Endothelial cell of umbilical vein (primary cell): ENCODE measurements around the gene MON1A. TPM values are rescaled to one million over a fixed set of nuclear protein-coding genes. Genes with fewer than 3 reads are reported as not detected.

Experiments used
- BruUV-seq: library from RNA; stranded (reverse); fragments of 400-500 nt; replicated peaks from 2 replicates; lab custom pipeline; 2021; lab: Mats Ljungman, UMichigan
- CTCF ChIA-PET: fragments of 300-600, 350-600 bp; sonication (Branson Sonifier 250); formaldehyde crosslinking; loops from one replicate; lab custom pipeline; 2021; ENCODE audit warnings: antibody characterized with exemption, inconsistent platforms; lab: Charles Lee
- POLR2A ChIA-PET: fragments of 300-600, 350-600 bp; sonication (Branson Sonifier 250); formaldehyde crosslinking; loops from one replicate; lab custom pipeline; 2021; ENCODE audit warnings: antibody characterized with exemption, inconsistent platforms; lab: Charles Lee
- DNase-seq: peaks from one replicate; pipeline ENCODE4 v3.0.0-alpha.2; 2011; ENCODE audit warnings: low read depth, low spot score
- FAIRE-seq: peaks from 2 replicates; lab custom pipeline; 2011; peaks lifted over from hg19 to GRCh38; lab: Jason Lieb, UNC
- H2AFZ ChIP-seq: 2 replicates; pipeline ENCODE4 v1.6.0; 2012; ENCODE audit warnings: low read depth, low read length, control low read depth, inconsistent platforms
- H3K27ac ChIP-seq: 2 replicates; pipeline ENCODE4 v1.5.1; 2011; ENCODE audit warnings: low read depth, mild to moderate bottlenecking, control low read depth, low read length, moderate library complexity; ENCODE audit not compliant: insufficient read depth
- H3K27me3 ChIP-seq, 2 experiments: 2 replicates each; pipeline versions ENCODE4 v1.6.0 to v1.6.1; 2011; ENCODE audit warnings: low read length in 2 of 2, mixed read lengths in 1 of 2; ENCODE audit not compliant: control insufficient read depth in 2 of 2, insufficient read depth in 2 of 2
- H3K36me3 ChIP-seq, 2 experiments: 2 replicates in 1 of 2; 3 replicates in 1 of 2; pipeline ENCODE4 v1.5.1; 2011; ENCODE audit warnings: low read length in 2 of 2, mild to moderate bottlenecking in 1 of 2, moderate library complexity in 1 of 2; ENCODE audit not compliant: control insufficient read depth in 2 of 2, insufficient read depth in 2 of 2; ENCODE audit errors: extremely low read depth in 1 of 2
- H3K4me1 ChIP-seq: 3 replicates; pipeline ENCODE4 v1.5.1; 2011; ENCODE audit warnings: mild to moderate bottlenecking, low read length; ENCODE audit not compliant: control insufficient read depth, insufficient read depth; ENCODE audit errors: extremely low read depth
- H3K4me2 ChIP-seq: 2 replicates; pipeline ENCODE4 v1.6.1; 2011; ENCODE audit warnings: low read length, control low read depth, mixed read lengths; ENCODE audit not compliant: insufficient read depth
- H3K4me3 ChIP-seq, 3 experiments: fragments of 200-600 bp in 1 of 3; sonication (generic), shearing (Covaris generic) in 1 of 3; replicated peaks in 1 of 3; 2 replicates each; pipeline ENCODE4 v1.5.1; 2011 to 2016; ENCODE audit warnings: control low read depth in 3 of 3, low read length in 3 of 3, mild to moderate bottlenecking in 2 of 3, inconsistent platforms in 1 of 3, low read depth in 1 of 3, moderate library complexity in 1 of 3; ENCODE audit not compliant: insufficient read depth in 1 of 3
- H3K79me2 ChIP-seq: 2 replicates; pipeline ENCODE4 v1.6.0; 2012; ENCODE audit warnings: low read length, inconsistent platforms; ENCODE audit not compliant: control insufficient read depth, insufficient read depth
- H3K9ac ChIP-seq: replicated peaks from 2 replicates; pipeline ENCODE3; 2011; ENCODE audit warnings: low read length, control low read depth; ENCODE audit not compliant: insufficient read depth; ENCODE audit errors: extremely low read depth
- H3K9me1 ChIP-seq: replicated peaks from 3 replicates; pipeline ENCODE4 v1.6.0; 2011; ENCODE audit warnings: mild to moderate bottlenecking, low read length; ENCODE audit not compliant: control insufficient read depth, insufficient read depth; ENCODE audit errors: extremely low read depth
- H3K9me3 ChIP-seq: replicated peaks from 2 replicates; pipeline ENCODE4 v1.5.1; 2012; ENCODE audit warnings: low read length, inconsistent platforms; ENCODE audit not compliant: control insufficient read depth, insufficient read depth
- H4K20me1 ChIP-seq: replicated peaks from 2 replicates; pipeline ENCODE3; 2011; ENCODE audit warnings: mild to moderate bottlenecking, low read length; ENCODE audit not compliant: control insufficient read depth, insufficient read depth; ENCODE audit errors: extremely low read depth
- CTCF ChIP-seq, 2 donors: IDR thresholded peaks; 1 replicate in 1 of 2; 2 replicates in 1 of 2; pipeline ENCODE4 v1.5.1; 2011; ENCODE audit warnings: low read length in 2 of 2, mild to moderate bottlenecking in 2 of 2, moderate library complexity in 2 of 2, control low read depth in 1 of 2, inconsistent platforms in 1 of 2, low read depth in 1 of 2; ENCODE audit not compliant: insufficient read depth in 1 of 2; ENCODE audit errors: extremely low read depth in 1 of 2
- EZH2 ChIP-seq: IDR thresholded peaks from 2 replicates; pipeline ENCODE4 v1.6.1; 2012; ENCODE audit warnings: borderline replicate concordance, low read depth, mild to moderate bottlenecking, moderate library complexity, low read length, inconsistent platforms; ENCODE audit not compliant: severe bottlenecking
- FOS ChIP-seq: IDR thresholded peaks from 2 replicates; pipeline ENCODE4 v1.6.1; 2011; ENCODE audit warnings: mild to moderate bottlenecking, low read length, moderate library complexity, borderline replicate concordance; ENCODE audit not compliant: insufficient read depth
- JUN ChIP-seq: IDR thresholded peaks from 2 replicates; pipeline ENCODE4 v1.6.1; 2011; ENCODE audit warnings: borderline replicate concordance, low read depth; ENCODE audit not compliant: insufficient read length, insufficient read depth
- MAX ChIP-seq: IDR thresholded peaks from 2 replicates; pipeline ENCODE4 v1.6.1; 2011; ENCODE audit not compliant: insufficient read depth, insufficient read length
- MYC ChIP-seq: IDR thresholded peaks from one replicate; pipeline ENCODE4 v1.6.1; 2011; ENCODE audit warnings: mild to moderate bottlenecking, low read depth, low read length
- POLR2A ChIP-seq: IDR thresholded peaks from 2 replicates; pipeline ENCODE4 v1.6.1; 2012; ENCODE audit warnings: low read depth, mild to moderate bottlenecking, control low read depth, low read length
- POLR2AphosphoS5 ChIP-seq: IDR thresholded peaks from 2 replicates; pipeline ENCODE4 v1.6.1; 2012; ENCODE audit warnings: low read depth, mild to moderate bottlenecking, control low read depth, low read length, moderate library complexity; ENCODE audit not compliant: insufficient read depth
- dilution Hi-C: fragments of 300-500 bp; cut with MboI; formaldehyde crosslinking; loops from one replicate; pipeline ENCODE4 v1.15.0; 2019; ENCODE audit warnings: low sequenced_read_pairs; ENCODE audit not compliant: extremely low pct_ligation_motif_present
- intact Hi-C: fragments of 100-400 bp; cut with micrococcal nuclease; formaldehyde crosslinking; loops from one replicate; pipeline ENCODE4 v1.10.0; 2022
- polyA plus RNA-seq, 4 experiments: library from polyadenylated mRNA; depleted of rRNA in 3 of 4; stranded (reverse) in 3 of 4; unstranded in 1 of 4; fragments of >200 nt; gene quantifications; 2 replicates each; pipeline versions ENCODE4 v1.2.1 to v1.2.3, GENCODE V29; 2011 to 2012; ENCODE audit warnings: missing spikeins in 1 of 4
- total RNA-seq: library from RNA; stranded (reverse); gene quantifications from 2 replicates; pipeline ENCODE4 v1.2.3, GENCODE V29; 2021

The MON1A gene
- total and polyA plus RNA-seq, 2 donors (not counting 3 experiments of a cell fraction or from before 2014, with no cell fraction given): 17.5 to 31.1 TPM

GRCh38 chr3:49872801-49873281 is 56.8 kb downstream of the MON1A start:
- H4K20me1 ChIP-seq: no peaks in the 10 kb centered on the region
- H2AFZ ChIP-seq: no peak overlapping the region
- H3K4me2 ChIP-seq: no peak overlapping the region
- FAIRE-seq: no peak
- H3K27ac ChIP-seq: no peak overlapping the region
- H3K27me3 ChIP-seq: peaks cover 21 to 29% of the 10 kb centered on the region in 2 experiments
- ChIA-PET CTCF (no interaction called here), POLR2A (no interaction called here)
- H3K79me2 ChIP-seq: no peaks in the 10 kb centered on the region
- DNase-seq: no peak
- H3K36me3 ChIP-seq: no peaks in the 10 kb centered on the region
- no peaks in the 10 kb centered on the region for H3K4me1 ChIP-seq
- H3K9ac ChIP-seq: no peak overlapping the region
- dilution Hi-C loops (no loop called here), intact Hi-C loops (no loop called here)
- no peaks in the 10 kb centered on the region for H3K9me3 ChIP-seq
- no peak for TF ChIP-seq FOS
- TF ChIP-seq MYC: no peak
- no peak for TF ChIP-seq JUN
- no peak for TF ChIP-seq POLR2AphosphoS5
- TF ChIP-seq CTCF (IDR thresholded peaks at IDR 0.05; ENCODE audit: extremely low read depth in 1 of 2, insufficient read depth in 1 of 2, low read depth in 1 of 2, low read length in 2 of 2): no peak
- no peak for TF ChIP-seq MAX
- no peak for TF ChIP-seq POLR2A
- TF ChIP-seq EZH2: no peak
- H3K4me3 ChIP-seq: no peak overlapping the region
- no peaks in the 10 kb centered on the region for H3K9me1 ChIP-seq
- no TSS peak for BruUV-seq
